PC-3 (cell line): ENCODE measurements around the gene RABGAP1L.

Experiments
- CTCF ChIP-seq: fragments of 300-600 bp; sonication (generic); conservative IDR thresholded peaks from 2 replicates; pipeline ENCODE4 v1.5.1; 2017; ENCODE audit warnings: antibody characterized with exemption, low read depth, mild to moderate bottlenecking, low read length
- EZH2 ChIP-seq: fragments of 300-600 bp; sonication (generic); IDR thresholded peaks from one replicate; pipeline ENCODE4 v1.6.1; 2017; ENCODE audit warnings: antibody characterized with exemption, mild to moderate bottlenecking, low read length; ENCODE audit not compliant: unreplicated experiment

- TF ChIP-seq EZH2 (no peak), CTCF (no peak)
These were observed 155.1 kb downstream of the RABGAP1L start for GRCh38 chr1:174314433-174314832.
